SKM-1 treated with dmso at 0.1 percent for 144 hours (cell line): ENCODE measurements around the gene PPL.
A peak's percentile ranks its signal among the peaks of the same experiment; 100 is the strongest.
"Not testable (repeated sequence)": the region's sequence is repeated elsewhere in the genome, so short reads cannot be mapped to it uniquely, and the experiment has no call there.

Experiments
- DNase-seq: peaks from one replicate; lab custom pipeline; 2025; ENCODE audit not compliant: unreplicated experiment; lab: John Stamatoyannopoulos, UW

The PPL gene

GRCh38 chr16:4960579-4960978 lies 23.6 kb upstream of the PPL start:
- DNase-seq = no peak

- no peak for DNase-seq
These were observed 21.8 kb upstream of the PPL start for GRCh38 chr16:4958510-4959438.

GRCh38 chr16:4957720-4958509 lies 21.0 kb upstream of the PPL start, which contains the start of gene SEC14L5:
SEC14L5 (plus strand) TSS chr16:4958330; CDS start chr16:4959324, 994 bp downstream.
- DNase-seq = peak; percentile 91

- DNase-seq = no peak
These were observed 20.4 kb upstream of the PPL start for GRCh38 chr16:4957420-4957719.

- no peak for DNase-seq
These were observed 17.8 kb upstream of the PPL start for GRCh38 chr16:4954714-4955113.

- not testable (repeated sequence) for DNase-seq
These were observed 14.6 kb upstream of the PPL start for GRCh38 chr16:4951583-4951982.

GRCh38 chr16:4949986-4950385 lies 13.0 kb upstream of the PPL start:
- no peak for DNase-seq

GRCh38 chr16:4948903-4949766 lies 12.2 kb upstream of the PPL start:
- DNase-seq = no peak

- peak; percentile 98 for DNase-seq
These were observed 11.0 kb upstream of the PPL start for GRCh38 chr16:4947722-4948503.

GRCh38 chr16:4946917-4947316 lies 10.0 kb upstream of the PPL start:
- no peak for DNase-seq

- peak; percentile 3 for DNase-seq
These were observed 8.9 kb upstream of the PPL start for GRCh38 chr16:4945560-4946502.

- DNase-seq = peak; percentile 8
These were observed 7.7 kb upstream of the PPL start for GRCh38 chr16:4944333-4945281.

GRCh38 chr16:4942481-4942880 lies 5.5 kb upstream of the PPL start:
- no peak for DNase-seq

GRCh38 chr16:4940719-4941118 lies 3.8 kb upstream of the PPL start:
- no peak for DNase-seq

GRCh38 chr16:4938683-4939030 lies 1.7 kb upstream of the PPL start:
- DNase-seq = no peak

GRCh38 chr16:4937782-4938682 lies 1.1 kb upstream of the PPL start:
- no peak for DNase-seq
